ENCODE data around the gene MACF1.
"Not testable (repeated sequence)": the region's sequence is repeated elsewhere in the genome, so short reads cannot be mapped to it uniquely, and the experiment has no call there.

Gene MACF1

GRCh38 chr1:39498821-39499220 lies 294.3 kb downstream of the MACF1 start:
- DNase-seq = not testable (repeated sequence)

GRCh38 chr1:39499668-39500067 lies 295.2 kb downstream of the MACF1 start:
- no peak for DNase-seq

- DNase-seq = no peak
These were observed 296.4 kb downstream of the MACF1 start for GRCh38 chr1:39500862-39501389.

- DNase-seq = no peak
These were observed 297.2 kb downstream of the MACF1 start for GRCh38 chr1:39501666-39502065.

GRCh38 chr1:39504436-39504835 lies 299.9 kb downstream of the MACF1 start:
- DNase-seq = not testable (repeated sequence)

- no peak for DNase-seq
These were observed 300.8 kb downstream of the MACF1 start for GRCh38 chr1:39505289-39505688.

- DNase-seq = no peak
These were observed 302.9 kb downstream of the MACF1 start for GRCh38 chr1:39507230-39507928.

- DNase-seq = no peak
These were observed 303.8 kb downstream of the MACF1 start for GRCh38 chr1:39508266-39508665.

GRCh38 chr1:39508857-39509305 lies 304.4 kb downstream of the MACF1 start:
- DNase-seq = no peak

GRCh38 chr1:39509360-39510009 lies 305.0 kb downstream of the MACF1 start:
- DNase-seq = no peak

GRCh38 chr1:39510570-39511186 lies 306.2 kb downstream of the MACF1 start:
- DNase-seq = not testable (repeated sequence)

GRCh38 chr1:39511477-39511876 lies 307.0 kb downstream of the MACF1 start:
- not testable (repeated sequence) for DNase-seq

GRCh38 chr1:39512234-39512847 lies 307.8 kb downstream of the MACF1 start:
- DNase-seq = not testable (repeated sequence)

- not testable (repeated sequence) for DNase-seq
These were observed 310.2 kb downstream of the MACF1 start for GRCh38 chr1:39514710-39515124.

GRCh38 chr1:39515131-39516086 lies 310.9 kb downstream of the MACF1 start:
- DNase-seq = not testable (repeated sequence)

GRCh38 chr1:39516841-39517240 lies 312.3 kb downstream of the MACF1 start:
- not testable (repeated sequence) for DNase-seq

GRCh38 chr1:39517936-39518335 lies 313.4 kb downstream of the MACF1 start:
- DNase-seq = not testable (repeated sequence)

- not testable (repeated sequence) for DNase-seq
These were observed 314.9 kb downstream of the MACF1 start for GRCh38 chr1:39519376-39519775.

GRCh38 chr1:39522221-39522620 lies 317.7 kb downstream of the MACF1 start:
- DNase-seq = not testable (repeated sequence)

- DNase-seq = no peak
These were observed 318.4 kb downstream of the MACF1 start for GRCh38 chr1:39522661-39523567.

- DNase-seq = no peak
These were observed 319.7 kb downstream of the MACF1 start for GRCh38 chr1:39524171-39524570.
